GM18505 (cell line): ENCODE data around the gene ABHD10.
"Not testable (repeated sequence)": the region's sequence is repeated elsewhere in the genome, so short reads cannot be mapped to it uniquely, and the experiment has no call there.

Source experiments
- ATAC-seq: cut with Tn5 transposase; IDR thresholded peaks from one replicate; pipeline ENCODE4 v1.9.1; 2021; ENCODE audit not compliant: unreplicated experiment
- POLR2A ChIP-seq: IDR thresholded peaks from 4 replicates; pipeline ENCODE4 v1.6.1; 2011; ENCODE audit warnings: borderline replicate concordance; ENCODE audit not compliant: insufficient read depth, insufficient read length; ENCODE audit errors: extremely low read depth

Gene ABHD10

DNA sequence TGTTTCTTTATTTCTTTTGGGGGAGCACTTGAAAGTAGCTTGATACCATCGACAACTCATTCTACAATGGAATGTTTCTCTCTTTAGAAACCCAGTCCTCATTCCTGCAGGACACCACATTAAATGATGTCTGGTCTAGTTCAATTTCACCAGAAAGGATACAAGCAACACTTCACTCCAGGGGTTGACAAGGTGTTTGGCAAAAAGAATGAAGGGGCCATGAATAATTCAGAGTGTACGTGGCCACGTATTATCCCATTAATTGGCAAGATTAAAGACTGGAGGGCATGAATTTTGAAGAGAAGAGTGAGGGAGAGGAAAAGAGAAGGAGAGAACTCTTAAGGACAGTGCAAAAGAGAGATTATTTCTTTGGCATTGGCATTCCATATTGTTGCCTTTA, 56.4 kb downstream of the ABHD10 start:
- no peak for TF ChIP-seq POLR2A
- no peak for ATAC-seq

DNA sequence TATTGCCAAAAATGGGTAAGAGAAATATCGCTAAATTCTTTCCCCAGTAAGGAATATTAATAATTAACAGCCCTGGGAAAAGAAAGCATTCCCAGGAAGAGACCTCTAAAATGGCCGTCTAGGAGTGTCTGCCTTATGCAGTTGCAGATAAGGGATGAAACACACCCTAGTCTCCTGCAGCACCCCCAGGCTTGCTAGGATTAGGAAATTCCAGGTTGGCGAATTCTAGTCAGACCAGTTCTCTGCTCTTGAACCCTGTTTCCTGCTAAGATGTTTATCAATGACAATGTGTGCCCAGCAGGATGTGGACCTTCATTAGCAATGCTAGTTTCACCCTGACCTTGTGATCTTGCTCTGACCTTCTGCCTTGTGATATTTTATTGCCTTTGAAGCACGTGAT, 58.4 kb downstream of the ABHD10 start:
- not testable (repeated sequence) for ATAC-seq

DNA sequence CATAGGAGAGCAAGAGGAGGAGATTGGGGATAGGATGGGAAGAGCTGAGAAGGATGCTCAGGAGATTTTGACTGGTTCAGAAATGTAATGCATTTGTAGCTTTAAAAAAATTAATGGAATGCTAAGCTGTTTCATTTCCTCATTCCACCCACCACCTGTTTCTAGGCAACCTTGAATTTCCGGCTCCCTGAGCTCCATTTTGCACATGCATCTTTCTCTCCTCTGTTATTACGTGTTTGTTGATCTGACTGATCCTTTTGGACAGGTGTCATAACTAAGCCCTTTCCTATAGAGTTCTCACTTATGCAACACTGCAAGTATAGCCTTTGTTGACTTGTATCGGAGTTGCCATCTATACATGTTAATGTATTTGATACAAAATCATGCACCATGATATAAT, 60.0 kb downstream of the ABHD10 start:
- no peak for TF ChIP-seq POLR2A
- ATAC-seq: no peak

DNA sequence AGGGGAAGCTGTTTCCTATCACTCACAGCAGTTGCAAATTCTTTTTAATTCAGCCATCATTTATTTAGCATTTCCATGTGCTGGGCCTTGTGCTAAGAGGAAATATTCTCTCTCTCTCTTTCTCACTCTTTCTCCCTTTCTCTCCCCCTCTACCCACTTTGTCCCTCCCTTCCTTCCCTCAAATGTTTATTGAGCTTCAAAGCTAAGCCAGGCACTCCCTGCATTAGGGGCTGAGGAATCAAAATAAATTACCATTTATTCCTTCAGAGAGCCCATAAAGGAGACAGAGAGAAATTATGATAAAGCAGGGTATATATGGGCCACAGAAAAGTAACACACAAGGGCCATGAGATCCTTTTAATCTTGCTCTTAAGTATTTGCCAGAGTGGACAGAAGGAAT, 62.5 kb downstream of the ABHD10 start:
- TF ChIP-seq POLR2A: no peak
- no peak for ATAC-seq

DNA sequence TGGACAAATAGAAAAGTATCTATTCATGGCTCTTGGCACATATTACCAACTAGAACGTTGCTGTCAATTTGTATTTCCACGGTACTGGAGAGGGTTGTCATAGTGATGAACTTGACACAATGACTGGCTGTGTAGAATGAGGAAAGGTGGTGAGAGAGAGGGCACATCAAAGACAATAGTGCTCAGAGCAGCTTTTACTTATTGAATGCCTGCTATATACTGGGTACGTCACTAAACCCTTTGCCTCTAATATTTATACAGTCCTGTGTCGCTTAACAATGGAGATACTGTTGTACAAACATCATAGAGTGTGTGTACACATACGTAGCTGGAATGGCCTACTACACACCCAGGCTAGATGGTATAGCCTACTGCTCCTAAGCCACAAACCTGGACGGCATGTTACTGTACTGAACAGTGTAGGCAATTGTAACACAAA, 64.0 kb downstream of the ABHD10 start:
- ATAC-seq: no peak
- no peak for TF ChIP-seq POLR2A
